ENCODE measurements around the gene FBXO41.
A peak's percentile ranks its signal among the peaks of the same experiment; 100 is the strongest.
"Not testable (repeated sequence)": the region's sequence is repeated elsewhere in the genome, so short reads cannot be mapped to it uniquely, and the experiment has no call there.

The FBXO41 gene

GRCh38 chr2:73262691-73263429, 21.4 kb downstream of the FBXO41 start:
- DNase-seq (ENCODE audit: low spot score) = not testable (repeated sequence)

- DNase-seq (ENCODE audit: low spot score) = no peak
Observed at GRCh38 chr2:73262108-73262651, 22.1 kb downstream of the FBXO41 start.

- peak; percentile 91 for DNase-seq (ENCODE audit: low spot score)
Observed at GRCh38 chr2:73260338-73260984, 23.8 kb downstream of the FBXO41 start.

- DNase-seq (ENCODE audit: low spot score) = no peak
Observed at GRCh38 chr2:73259704-73260337, 24.5 kb downstream of the FBXO41 start.

- no peak for DNase-seq (ENCODE audit: low spot score)
Observed at GRCh38 chr2:73259276-73259675, 25.0 kb downstream of the FBXO41 start.

- DNase-seq (ENCODE audit: low spot score) = no peak
Observed at GRCh38 chr2:73258913-73259215, 25.4 kb downstream of the FBXO41 start.

GRCh38 chr2:73258186-73258912, 25.9 kb downstream of the FBXO41 start:
- DNase-seq (ENCODE audit: low spot score) = no peak

GRCh38 chr2:73257425-73258125, 26.7 kb downstream of the FBXO41 start:
- no peak for DNase-seq (ENCODE audit: low spot score)

GRCh38 chr2:73257021-73257420, 27.3 kb downstream of the FBXO41 start:
- no peak for DNase-seq (ENCODE audit: low spot score)

GRCh38 chr2:73256618-73256922, 27.7 kb downstream of the FBXO41 start:
- DNase-seq (ENCODE audit: low spot score) = no peak

- DNase-seq (ENCODE audit: low spot score) = no peak
Observed at GRCh38 chr2:73255907-73256617, 28.2 kb downstream of the FBXO41 start.

- DNase-seq (ENCODE audit: low spot score) = no peak
Observed at GRCh38 chr2:73255007-73255644, 29.2 kb downstream of the FBXO41 start.

- no peak for DNase-seq (ENCODE audit: low spot score)
Observed at GRCh38 chr2:73254343-73255006, 29.8 kb downstream of the FBXO41 start.

- DNase-seq (ENCODE audit: low spot score) = no peak
Observed at GRCh38 chr2:73253901-73254300, 30.4 kb downstream of the FBXO41 start.

- no peak for DNase-seq (ENCODE audit: low spot score)
Observed at GRCh38 chr2:73253400-73253799, 30.9 kb downstream of the FBXO41 start.

- no peak for DNase-seq (ENCODE audit: low spot score)
Observed at GRCh38 chr2:73252238-73253027, 31.8 kb downstream of the FBXO41 start.

GRCh38 chr2:73250872-73251846, 33.1 kb downstream of the FBXO41 start:
- DNase-seq (ENCODE audit: low spot score) = no peak

- DNase-seq (ENCODE audit: low spot score) = no peak
Observed at GRCh38 chr2:73249636-73250035, 34.6 kb downstream of the FBXO41 start.

Data from hepatic stellate cell (primary cell).